ENCODE measurements around the gene IL36B.

IL36B gene

GRCh38 chr2:113075600-113075999 lies 22.9 kb upstream of the IL36B start:
- DNase-seq (ENCODE audit: low spot score) = no peak

DNA sequence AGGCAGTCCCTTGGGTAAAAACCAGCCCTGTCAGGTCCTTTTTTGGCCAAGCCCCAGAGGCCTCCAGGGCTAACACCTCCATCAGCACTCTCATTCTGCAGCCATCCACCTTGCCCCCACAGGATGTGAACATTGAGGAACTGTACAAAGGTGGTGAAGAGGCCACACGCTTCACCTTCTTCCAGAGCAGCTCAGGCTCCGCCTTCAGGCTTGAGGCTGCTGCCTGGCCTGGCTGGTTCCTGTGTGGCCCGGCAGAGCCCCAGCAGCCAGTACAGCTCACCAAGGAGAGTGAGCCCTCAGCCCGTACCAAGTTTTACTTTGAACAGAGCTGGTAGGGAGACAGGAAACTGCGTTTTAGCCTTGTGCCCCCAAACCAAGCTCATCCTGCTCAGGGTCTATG lies 22.4 kb upstream of the IL36B start:
- no peak for DNase-seq (ENCODE audit: low spot score)

GRCh38 chr2:113073325-113073834 lies 20.7 kb upstream of the IL36B start:
- DNase-seq (ENCODE audit: low spot score) = no peak

- no peak for DNase-seq (ENCODE audit: low spot score)
Observed at GRCh38 chr2:113072584-113072983, 19.9 kb upstream of the IL36B start.

DNA sequence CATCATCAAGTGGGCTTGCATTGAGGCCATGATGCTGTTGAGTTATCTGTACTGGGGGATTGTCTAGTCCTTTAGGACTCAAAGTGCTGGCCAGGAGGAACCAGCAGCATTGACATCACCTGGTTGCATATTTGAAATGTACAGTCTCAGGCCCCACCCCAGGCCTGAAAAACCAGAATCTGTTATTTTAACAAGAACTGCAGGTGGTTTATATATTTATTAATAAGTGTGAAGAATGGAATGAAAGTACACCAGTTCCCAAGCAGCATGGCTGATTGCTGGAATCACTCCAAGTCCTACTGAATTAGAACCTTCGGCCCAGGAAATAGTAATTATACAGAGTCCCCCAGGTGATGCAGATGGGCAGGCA lies 17.9 kb upstream of the IL36B start:
- DNase-seq (ENCODE audit: low spot score) = no peak

DNA sequence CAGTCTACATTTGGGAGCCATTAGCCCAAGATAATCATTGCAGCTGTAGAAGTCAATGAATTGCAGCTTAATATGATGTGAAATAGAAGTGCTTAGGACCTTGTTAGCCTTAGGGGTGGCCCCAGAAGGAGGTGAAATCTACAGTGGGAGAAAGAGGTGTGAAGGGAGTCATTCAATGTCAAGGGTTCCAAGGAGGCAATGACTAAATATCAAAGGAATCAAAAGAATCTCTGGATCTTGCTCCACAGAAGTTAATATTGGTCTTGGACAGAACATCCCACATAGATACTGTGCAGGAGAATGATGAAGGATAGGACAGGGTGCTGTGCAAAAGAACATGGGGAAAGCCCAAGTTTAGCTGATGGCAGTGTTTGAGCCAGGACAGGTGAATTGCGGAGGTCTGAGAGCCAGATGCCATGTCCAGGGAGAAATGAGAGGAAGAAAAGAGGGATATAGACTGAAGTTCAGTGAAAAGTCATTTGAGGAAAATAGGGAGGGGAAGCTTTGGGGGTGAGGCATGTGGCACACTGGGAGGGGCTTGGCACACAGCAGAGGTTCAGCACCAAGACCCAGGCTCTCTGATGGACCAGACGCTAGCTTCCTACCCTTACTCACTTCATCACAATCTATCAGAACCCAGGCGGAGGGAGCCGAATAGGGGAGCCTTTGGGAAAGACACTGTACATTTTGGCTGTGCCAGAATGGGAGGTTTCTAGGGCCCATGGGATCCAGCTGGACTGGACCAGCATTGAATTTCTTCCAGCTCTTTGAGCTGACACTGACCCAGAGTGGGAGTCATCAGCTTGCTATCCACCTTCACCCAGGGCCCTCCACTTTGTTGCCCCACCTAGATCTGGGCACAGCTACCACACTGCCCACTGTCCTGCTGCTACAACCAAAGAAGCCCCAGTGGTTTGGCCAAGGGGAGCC lies 17.3 kb upstream of the IL36B start:
- no peak for DNase-seq (ENCODE audit: low spot score)

DNA sequence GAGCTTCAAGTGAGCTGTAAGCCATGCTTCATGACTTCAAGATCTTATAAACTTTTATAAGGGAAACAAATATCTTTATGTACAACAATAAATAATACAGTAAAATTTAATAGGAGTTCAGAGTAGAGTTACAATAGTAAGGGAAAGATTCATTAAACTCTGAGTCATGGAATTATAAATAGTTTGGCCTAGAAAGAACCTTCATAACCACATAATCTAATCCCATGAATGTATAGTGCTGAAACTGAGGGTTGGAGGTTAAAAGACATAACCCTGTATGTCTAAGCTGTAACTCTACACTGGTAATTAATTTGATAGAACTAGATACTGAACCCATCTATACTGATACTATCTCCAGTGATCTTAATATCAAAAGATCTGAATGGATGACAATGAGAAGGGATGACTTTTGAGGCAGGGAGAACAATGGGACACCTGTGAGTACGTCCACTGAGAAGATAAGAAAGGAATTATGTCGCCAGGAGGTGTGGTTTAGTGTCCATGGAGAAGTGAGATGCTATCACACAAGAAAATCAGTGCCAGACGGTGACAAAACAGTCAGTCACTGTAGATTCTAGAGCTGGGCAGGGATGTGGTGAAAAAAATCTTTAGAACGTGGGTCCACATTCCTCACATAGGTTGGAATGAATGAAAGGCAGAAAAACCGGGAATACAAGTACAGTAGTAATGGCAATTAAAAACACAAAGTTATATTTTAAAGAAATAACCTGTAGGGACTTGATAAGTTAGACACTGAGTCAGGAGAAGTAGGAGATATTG lies 16.2 kb upstream of the IL36B start:
- no peak for DNase-seq (ENCODE audit: low spot score)

- DNase-seq (ENCODE audit: low spot score) = no peak
Observed at GRCh38 chr2:113068249-113068648, 15.6 kb upstream of the IL36B start.

- no peak for DNase-seq (ENCODE audit: low spot score)
Observed at GRCh38 chr2:113067681-113068080, 15.0 kb upstream of the IL36B start, which contains the start of gene IL1F10. Gene IL1F10 (plus strand): TSS chr2:113067970. CDS start chr2:113072739, 4,769 bp downstream.

GRCh38 chr2:113064898-113065297 lies 12.2 kb upstream of the IL36B start:
- DNase-seq (ENCODE audit: low spot score) = no peak

GRCh38 chr2:113064281-113064680 lies 11.6 kb upstream of the IL36B start:
- DNase-seq (ENCODE audit: low spot score) = no peak

DNA sequence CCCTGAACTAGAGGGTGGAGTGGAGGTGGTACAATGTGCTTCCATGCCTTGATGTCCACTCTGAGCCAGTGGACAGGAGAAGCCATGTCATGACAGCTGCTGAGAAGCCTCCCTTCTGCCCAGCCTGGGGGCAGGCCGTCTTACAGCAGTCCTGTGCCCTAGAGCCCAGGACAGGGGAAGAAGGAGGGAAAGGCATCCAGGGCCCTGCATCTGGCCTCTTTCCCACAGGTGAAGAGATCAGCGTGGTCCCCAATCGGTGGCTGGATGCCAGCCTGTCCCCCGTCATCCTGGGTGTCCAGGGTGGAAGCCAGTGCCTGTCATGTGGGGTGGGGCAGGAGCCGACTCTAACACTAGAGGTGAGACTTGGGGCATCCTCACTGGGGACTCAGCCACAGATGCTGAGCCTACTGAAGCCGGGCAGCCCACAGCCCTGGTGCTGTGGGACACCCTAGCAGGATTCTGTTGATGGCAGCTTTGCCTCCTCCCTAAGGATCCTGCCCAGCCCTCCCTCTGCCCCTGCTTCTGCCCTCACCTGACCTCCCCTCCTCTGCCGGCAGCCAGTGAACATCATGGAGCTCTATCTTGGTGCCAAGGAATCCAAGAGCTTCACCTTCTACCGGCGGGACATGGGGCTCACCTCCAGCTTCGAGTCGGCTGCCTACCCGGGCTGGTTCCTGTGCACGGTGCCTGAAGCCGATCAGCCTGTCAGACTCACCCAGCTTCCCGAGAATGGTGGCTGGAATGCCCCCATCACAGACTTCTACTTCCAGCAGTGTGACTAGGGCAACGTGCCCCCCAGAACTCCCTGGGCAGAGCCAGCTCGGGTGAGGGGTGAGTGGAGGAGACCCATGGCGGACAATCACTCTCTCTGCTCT lies 9.5 kb upstream of the IL36B start:
- no peak for DNase-seq (ENCODE audit: low spot score)

- DNase-seq (ENCODE audit: low spot score) = no peak
Observed at GRCh38 chr2:113061241-113061640, 8.6 kb upstream of the IL36B start.

GRCh38 chr2:113060796-113061195 lies 8.1 kb upstream of the IL36B start:
- no peak for DNase-seq (ENCODE audit: low spot score)

GRCh38 chr2:113060396-113060795 lies 7.7 kb upstream of the IL36B start:
- no peak for DNase-seq (ENCODE audit: low spot score)

DNA sequence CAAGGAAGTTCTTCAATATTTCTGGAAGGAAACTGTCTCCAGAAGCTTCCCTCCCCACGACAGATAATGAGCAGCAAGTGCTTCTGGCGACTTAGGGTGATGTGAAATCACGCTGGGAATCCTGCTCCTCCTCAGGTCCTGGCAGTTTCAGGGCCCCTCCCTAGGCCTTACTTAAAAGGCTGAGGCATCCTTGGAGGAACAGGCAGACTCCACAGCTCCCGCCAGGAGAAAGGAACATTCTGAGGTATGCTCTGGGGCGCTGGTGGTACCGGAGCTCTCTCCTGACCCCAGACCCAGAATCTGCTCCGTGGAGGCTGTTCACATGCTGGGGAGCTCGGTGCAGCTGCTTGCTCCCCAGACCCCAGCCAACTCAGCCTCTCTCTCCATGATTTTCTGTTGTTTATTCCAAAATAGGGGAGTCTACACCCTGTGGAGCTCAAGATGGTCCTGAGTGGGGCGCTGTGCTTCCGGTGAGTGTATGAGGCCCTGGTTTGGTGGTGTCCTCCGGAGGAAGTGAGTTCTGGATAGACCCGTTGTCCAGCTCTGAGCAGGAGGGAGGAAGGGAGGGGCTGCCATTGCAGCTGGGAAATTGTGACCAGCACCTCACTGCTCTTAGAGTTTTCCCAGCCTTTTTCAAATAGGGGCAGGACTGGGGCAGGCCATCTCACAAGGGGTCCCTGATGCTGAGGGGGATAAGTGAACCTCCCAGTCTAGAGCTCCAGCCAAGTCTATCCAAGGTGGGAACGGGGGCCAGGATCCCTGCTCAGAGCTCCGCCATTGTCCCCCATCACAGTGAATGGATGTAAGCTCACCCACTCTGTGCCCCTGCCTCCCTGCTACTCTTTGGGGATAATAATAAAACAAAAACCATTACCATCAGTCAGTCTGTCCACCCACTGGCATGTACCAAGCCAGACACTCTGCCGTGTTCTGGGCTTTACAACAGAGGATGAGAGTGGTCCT lies 6.6 kb upstream of the IL36B start, which contains the start of gene IL36RN:
IL36RN (plus strand) TSS at position 201 of the 963 bp plus-strand sequence; CDS start at position 442, 241 bp downstream.
- DNase-seq (ENCODE audit: low spot score) = no peak

DNA sequence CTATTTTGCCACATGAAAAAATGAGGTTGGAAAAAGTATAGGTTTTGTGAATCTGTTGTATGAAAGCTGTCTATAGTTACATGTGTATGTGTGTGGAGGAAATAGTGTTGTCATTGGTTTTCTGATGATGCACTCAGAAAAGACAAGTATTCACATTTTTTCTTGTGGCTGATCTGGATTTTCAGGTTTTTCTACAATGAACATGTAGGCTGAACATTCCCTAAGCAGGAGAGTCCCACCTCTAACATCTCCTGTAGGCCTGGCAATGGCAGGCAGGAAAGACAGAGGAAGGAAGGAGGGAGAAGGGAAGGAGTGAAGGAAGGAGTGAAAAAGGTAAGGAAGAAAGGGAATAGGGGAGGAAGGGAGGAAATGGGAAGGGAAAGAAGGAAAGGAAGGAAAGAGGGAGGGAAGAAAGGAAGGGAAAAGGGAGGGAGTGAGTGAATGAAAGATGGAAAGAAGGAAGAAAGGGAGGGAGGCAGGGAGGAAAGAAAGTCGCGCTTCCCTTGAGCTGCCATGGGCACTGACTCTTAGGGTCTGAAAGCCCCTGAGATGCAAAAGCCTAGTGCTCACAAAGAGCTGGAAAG lies 5.8 kb upstream of the IL36B start:
- no peak for DNase-seq (ENCODE audit: low spot score)

DNA sequence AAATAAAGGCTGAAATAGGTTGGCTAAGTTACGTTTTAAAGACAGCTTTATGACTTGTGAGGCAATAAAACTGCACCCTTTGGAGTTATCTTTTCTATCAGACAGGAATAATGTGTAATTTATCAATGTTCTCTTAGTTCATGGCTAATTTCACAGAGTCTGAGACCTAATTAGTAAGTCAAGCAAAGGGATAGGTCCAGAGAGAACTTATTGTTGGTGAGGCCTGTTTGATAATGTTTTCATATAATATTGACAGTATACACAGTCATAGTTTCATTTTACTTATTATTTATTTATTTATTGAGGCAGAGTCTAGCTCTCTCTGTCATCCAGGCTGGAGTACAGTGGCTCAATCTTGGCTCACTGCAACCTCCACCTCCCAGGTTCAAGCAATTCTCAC lies 4.5 kb upstream of the IL36B start:
- no peak for DNase-seq (ENCODE audit: low spot score)

DNA sequence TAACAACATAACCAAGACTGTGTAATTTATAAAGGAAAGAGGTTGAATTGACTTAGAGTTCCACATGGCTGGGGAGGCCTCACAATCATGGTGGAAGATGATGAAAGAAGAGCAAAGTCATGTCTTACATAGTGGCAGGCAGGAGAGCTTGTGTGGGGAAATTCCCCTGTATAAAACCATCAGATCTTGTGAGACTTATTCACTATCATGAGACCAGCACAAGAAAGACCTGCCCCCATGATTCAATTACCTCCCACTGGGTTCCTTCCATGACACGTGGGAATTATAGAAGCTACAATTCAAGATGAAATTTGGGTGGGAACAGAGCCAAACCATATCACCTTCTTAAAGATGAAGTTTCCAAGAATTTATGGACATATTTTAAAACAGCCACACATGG lies 3.9 kb upstream of the IL36B start:
- DNase-seq (ENCODE audit: low spot score) = no peak

DNA sequence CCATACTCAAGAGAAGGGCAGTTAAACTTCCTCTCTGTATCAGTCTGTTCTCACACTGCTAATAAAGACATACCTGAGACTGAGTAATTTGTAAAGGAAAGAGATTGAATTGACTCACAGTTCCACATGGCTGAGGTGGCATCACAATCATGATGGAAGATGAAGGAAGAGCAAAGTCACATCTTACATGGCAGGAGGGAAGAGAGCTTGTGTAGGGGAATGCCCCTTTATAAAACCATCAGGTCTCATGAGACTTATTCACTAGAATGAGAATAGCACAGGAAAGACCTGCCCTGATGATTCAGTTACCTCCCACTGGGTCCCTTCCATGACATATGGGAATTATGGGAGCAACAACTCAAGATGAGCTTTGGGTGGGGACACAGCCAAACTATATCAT lies 1.4 kb upstream of the IL36B start:
- no peak for DNase-seq (ENCODE audit: low spot score)
